Tibial artery (tissue), 4 donors: Measurements from ENCODE around the gene NAA15.
"Not testable (repeated sequence)": the region's sequence is repeated elsewhere in the genome, so short reads cannot be mapped to it uniquely, and the experiment has no call there.

ENCODE experiments used
- DNase-seq, 2 donors: peaks; one replicate each; pipeline ENCODE4 v3.0.0-alpha.2; 2019
- H3K27ac ChIP-seq, 2 donors: fragments of 200-600 bp; sonication (generic) in 1 of 2; 1 replicate in 1 of 2; 2 replicates in 1 of 2; pipeline ENCODE4 v1.5.1; 2018 to 2019; ENCODE audit warnings: mild to moderate bottlenecking in 1 of 2
- H3K27me3 ChIP-seq, 2 donors: fragments of 200-600 bp; sonication (generic) in 1 of 2; one replicate each; pipeline versions ENCODE4 v1.5.1 to v1.6.0; 2016 to 2019
- H3K36me3 ChIP-seq, 3 donors: fragments of 200-600 bp; sonication (generic) in 2 of 3; one replicate each; pipeline ENCODE4 v1.5.1; 2016 to 2019; ENCODE audit warnings: mild to moderate bottlenecking in 2 of 3
- H3K4me1 ChIP-seq, 4 donors: fragments of 200-600 bp; sonication (generic) in 2 of 4; 1 replicate in 3 of 4; 2 replicates in 1 of 4; pipeline ENCODE4 v1.5.1; 2016 to 2019
- H3K4me3 ChIP-seq, 2 donors: fragments of 200-600 bp; sonication (generic) in 1 of 2; 1 replicate in 1 of 2; 2 replicates in 1 of 2; pipeline ENCODE4 v1.5.1; 2018 to 2019; ENCODE audit warnings: mild to moderate bottlenecking in 2 of 2
- H3K9me3 ChIP-seq, 3 donors: fragments of 200-600 bp; sonication (generic) in 1 of 3; one replicate each; pipeline ENCODE4 v1.5.1; 2016 to 2019
- CTCF ChIP-seq, 2 experiments: fragments of 200-600 bp in 1 of 2; fragments of 450-650 bp in 1 of 2; IDR thresholded peaks; one replicate each; pipeline ENCODE4 v1.5.1; 2017 to 2019; ENCODE audit warnings: antibody characterized with exemption in 2 of 2, mild to moderate bottlenecking in 1 of 2, moderate library complexity in 1 of 2
- intact Hi-C: fragments of 100-400 bp; cut with DNase I; formaldehyde crosslinking; loops from one replicate; pipeline ENCODE4 v1.15.0; 2023; ENCODE audit warnings: low total_unique reads

NAA15 gene

GRCh38 chr4:139458999-139459398 is 157.7 kb downstream of the NAA15 start:
- H3K36me3 ChIP-seq: no peaks in the 10 kb centered on the region
- H3K4me3 ChIP-seq: no peak overlapping the region
- no peak overlapping the region for H3K27ac ChIP-seq
- intact Hi-C loops: no loop called here
- no peaks in the 10 kb centered on the region for H3K27me3 ChIP-seq
- no peaks in the 10 kb centered on the region for H3K9me3 ChIP-seq
- no peak for TF ChIP-seq CTCF (IDR thresholded peaks at IDR 0.05)
- H3K4me1 ChIP-seq: peaks cover 4 to 85% (median 26%) of the 10 kb centered on the region in 4 donors
- DNase-seq: no peak

- H3K27ac ChIP-seq: peak overlapping the region in 1 of 2 donors; percentile 43
- intact Hi-C loops: no loop called here
- H3K36me3 ChIP-seq: no peaks in the 10 kb centered on the region
- no peaks in the 10 kb centered on the region for H3K9me3 ChIP-seq
- no peak for DNase-seq
- H3K4me3 ChIP-seq: no peak overlapping the region
- H3K4me1 ChIP-seq: peaks cover 4 to 83% (median 26%) of the 10 kb centered on the region in 4 donors
- H3K27me3 ChIP-seq: no peaks in the 10 kb centered on the region
- TF ChIP-seq CTCF (IDR thresholded peaks at IDR 0.05): no peak
Measured at GRCh38 chr4:139460565-139460964, 159.3 kb downstream of the NAA15 start.

GRCh38 chr4:139461022-139461628 is 159.8 kb downstream of the NAA15 start:
- DNase-seq: peak in 1 of 2 donors; percentile 73
- peak overlapping the region; percentile 38 to 43 for H3K27ac ChIP-seq
- H3K36me3 ChIP-seq: no peaks in the 10 kb centered on the region
- TF ChIP-seq CTCF (IDR thresholded peaks at IDR 0.05): no peak
- intact Hi-C loops: no loop called here
- H3K4me1 ChIP-seq: peaks cover 4 to 79% (median 24%) of the 10 kb centered on the region in 4 donors
- H3K4me3 ChIP-seq: no peak overlapping the region
- H3K27me3 ChIP-seq: no peaks in the 10 kb centered on the region
- H3K9me3 ChIP-seq: no peaks in the 10 kb centered on the region

GRCh38 chr4:139464512-139464911 is 163.2 kb downstream of the NAA15 start:
- H3K9me3 ChIP-seq, H3K36me3 ChIP-seq, H3K27me3 ChIP-seq, DNase-seq, H3K4me3 ChIP-seq, intact Hi-C loops, H3K27ac ChIP-seq: not testable (repeated sequence)
- peaks cover 4 to 55% (median 12%) of the 10 kb centered on the region in 4 donors for H3K4me1 ChIP-seq

GRCh38 chr4:139465922-139466321 is 164.6 kb downstream of the NAA15 start:
- Histone ChIP-seq H3K27me3 (no peaks in the 10 kb centered on the region), H3K27ac (no peak overlapping the region), H3K36me3 (no peaks in the 10 kb centered on the region), H3K4me1 (peaks cover 4 to 55% (median 19%) of the 10 kb centered on the region in 4 donors), H3K4me3 (no peak overlapping the region), H3K9me3 (no peaks in the 10 kb centered on the region)
- TF ChIP-seq CTCF (IDR thresholded peaks at IDR 0.05): no peak
- intact Hi-C loops: no loop called here
- DNase-seq: no peak

- H3K4me3 ChIP-seq, H3K9me3 ChIP-seq, intact Hi-C loops, DNase-seq, H3K27ac ChIP-seq, H3K27me3 ChIP-seq: not testable (repeated sequence)
- Histone ChIP-seq H3K36me3 (peaks cover 12 to 13% (median 12%) of the 10 kb centered on the region in 3 donors), H3K4me1 (peaks cover 0 to 32% (median 15%) of the 10 kb centered on the region in 4 donors)
Measured at GRCh38 chr4:139468756-139469155, 167.5 kb downstream of the NAA15 start.
